GM23248 (cell line): ENCODE data around the gene DENND2A. TPM values are rescaled to one million over a fixed set of nuclear protein-coding genes. Genes with fewer than 3 reads are reported as not detected.
"Not testable (repeated sequence)": the region's sequence is repeated elsewhere in the genome, so short reads cannot be mapped to it uniquely, and the experiment has no call there.

Experiments
- DNase-seq: peaks from one replicate; pipeline ENCODE4 v3.0.0-alpha.2; 2015
- H2AFZ ChIP-seq: fragments of 200-600 bp; sonication (generic); 2 replicates; pipeline ENCODE4 v1.6.1; 2016; ENCODE audit warnings: antibody characterized with exemption
- H3F3A ChIP-seq: fragments of 200-600 bp; sonication (generic); 2 replicates; pipeline ENCODE4 v1.6.1; 2016; ENCODE audit warnings: mild to moderate bottlenecking, antibody characterized with exemption, mixed run types; ENCODE audit not compliant: insufficient read depth
- H3K27ac ChIP-seq: fragments of 200-600 bp; sonication (generic); 2 replicates; pipeline ENCODE4 v1.5.1; 2016; ENCODE audit warnings: mild to moderate bottlenecking
- H3K27me3 ChIP-seq: fragments of 200-600 bp; sonication (generic); replicated peaks from 2 replicates; pipeline ENCODE4 v1.6.1; 2016; ENCODE audit warnings: mild to moderate bottlenecking; ENCODE audit not compliant: insufficient read depth
- H3K36me3 ChIP-seq: fragments of 200-600 bp; sonication (generic); 2 replicates; pipeline ENCODE4 v1.6.1; 2016; ENCODE audit warnings: low read depth, mild to moderate bottlenecking
- H3K4me1 ChIP-seq: fragments of 200-600 bp; sonication (generic); 2 replicates; pipeline ENCODE4 v1.6.1; 2016; ENCODE audit warnings: mild to moderate bottlenecking; ENCODE audit not compliant: insufficient read depth
- H3K4me2 ChIP-seq: fragments of 200-600 bp; sonication (generic); one replicate; pipeline ENCODE4 v1.6.1; 2016; ENCODE audit warnings: mild to moderate bottlenecking; ENCODE audit not compliant: unreplicated experiment
- H3K4me3 ChIP-seq: fragments of 200-600 bp; sonication (generic); 2 replicates; pipeline ENCODE4 v1.5.1; 2016; ENCODE audit warnings: mild to moderate bottlenecking
- H3K79me2 ChIP-seq: fragments of 200-600 bp; sonication (generic); 2 replicates; pipeline ENCODE4 v1.6.1; 2016; ENCODE audit warnings: mild to moderate bottlenecking; ENCODE audit not compliant: insufficient read depth
- H3K9ac ChIP-seq: fragments of 200-600 bp; sonication (generic); 2 replicates; pipeline ENCODE4 v1.6.1; 2016; ENCODE audit warnings: mild to moderate bottlenecking
- H3K9me2 ChIP-seq: fragments of 200-600 bp; sonication (generic); 2 replicates; pipeline ENCODE4 v1.6.1; 2016; ENCODE audit warnings: mixed run types, mild to moderate bottlenecking, moderate library complexity; ENCODE audit not compliant: insufficient read depth
- H3K9me3 ChIP-seq: fragments of 200-600 bp; sonication (generic); one replicate; pipeline ENCODE4 v1.6.1; 2017; ENCODE audit warnings: low read depth
- H4K20me1 ChIP-seq: fragments of 200-600 bp; sonication (generic); 2 replicates; pipeline ENCODE4 v1.6.0; 2016; ENCODE audit not compliant: insufficient read depth
- EZH2 ChIP-seq: fragments of 200-600 bp; sonication (generic); IDR thresholded peaks from 2 replicates; pipeline ENCODE4 v1.6.1; 2018; ENCODE audit warnings: antibody characterized with exemption, mild to moderate bottlenecking; ENCODE audit not compliant: insufficient read depth, poor library complexity, severe bottlenecking
- EZH2phosphoT487 ChIP-seq: fragments of 200-600 bp; sonication (generic); IDR thresholded peaks from 2 replicates; pipeline ENCODE4 v1.6.1; 2018; ENCODE audit warnings: antibody characterized with exemption, moderate library complexity, mild to moderate bottlenecking, low read depth; ENCODE audit not compliant: insufficient read depth
- WGBS, 2 experiments: methylation state at CpG; one replicate each; pipeline ENCODE4 v1.1.6; 2015 to 2017; ENCODE audit warnings: low lambda C conversion rate in 2 of 2, low coverage in 1 of 2; ENCODE audit errors: missing lambda C conversion rate in 2 of 2; 5-methylcytosine and 5-hydroxymethylcytosine counted together
- in situ Hi-C: fragments of 300-500 bp; cut with MboI; formaldehyde crosslinking; loops from 2 replicates; pipeline ENCODE4 v1.15.0; 2020
- polyA plus RNA-seq: library from polyadenylated mRNA; unstranded; fragments of >200 nt; fragmentation: Nextera tagmentation; extraction: Ambion mirVana; gene quantifications from 2 replicates; pipeline ENCODE4 v1.2.1, GENCODE V29; 2016
- total RNA-seq: library from RNA; depleted of rRNA; stranded (reverse); fragments of >200 nt; shearing (Covaris generic); gene quantifications from 2 replicates; pipeline ENCODE4 v1.2.3, GENCODE V29; 2014

The DENND2A gene
- total and polyA plus RNA-seq, 2 experiments from 2014 or later = 0.78 to 2.2 TPM

DNA sequence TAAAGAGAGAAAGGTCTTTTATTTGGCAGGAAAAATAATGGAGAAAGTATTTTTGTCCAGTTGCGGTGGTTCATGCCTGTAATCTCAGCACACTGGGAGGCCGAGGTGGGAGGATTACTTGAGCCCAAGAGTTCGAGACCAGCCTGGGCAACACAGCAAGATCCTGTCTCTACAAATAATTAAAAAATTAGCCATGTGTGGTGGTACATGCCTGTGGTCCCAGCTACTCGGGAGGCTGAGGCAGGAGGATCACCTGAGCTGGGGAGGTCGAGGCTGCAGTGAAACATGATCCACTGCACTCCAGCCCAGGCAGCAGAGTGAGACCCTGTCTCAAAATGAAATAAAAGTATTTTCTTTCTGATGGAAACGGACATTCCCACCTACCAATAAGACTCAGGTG lies 83.5 kb downstream of the DENND2A start:
- Histone ChIP-seq H3K4me1 (no peaks in the 10 kb centered on the region), H3K4me3 (no peak overlapping the region), H3K4me2 (no peak overlapping the region), H3K9ac (no peak overlapping the region), H3K27ac (no peak overlapping the region), H3K36me3 (no peaks in the 10 kb centered on the region), H3F3A (no peaks in the 10 kb centered on the region), H4K20me1 (no peaks in the 10 kb centered on the region), H3K27me3 (no peaks in the 10 kb centered on the region), H2AFZ (no peak overlapping the region), H3K9me3 (no peaks in the 10 kb centered on the region), H3K9me2 (no peaks in the 10 kb centered on the region), H3K79me2 (no peaks in the 10 kb centered on the region)
- no peak for TF ChIP-seq EZH2
- no peak for TF ChIP-seq EZH2phosphoT487
- 97 to 98% methylated on average over 6 of the region's 6 CpGs for WGBS, 2 experiments
- DNase-seq = no peak
- in situ Hi-C loops = no loop called here

DNA sequence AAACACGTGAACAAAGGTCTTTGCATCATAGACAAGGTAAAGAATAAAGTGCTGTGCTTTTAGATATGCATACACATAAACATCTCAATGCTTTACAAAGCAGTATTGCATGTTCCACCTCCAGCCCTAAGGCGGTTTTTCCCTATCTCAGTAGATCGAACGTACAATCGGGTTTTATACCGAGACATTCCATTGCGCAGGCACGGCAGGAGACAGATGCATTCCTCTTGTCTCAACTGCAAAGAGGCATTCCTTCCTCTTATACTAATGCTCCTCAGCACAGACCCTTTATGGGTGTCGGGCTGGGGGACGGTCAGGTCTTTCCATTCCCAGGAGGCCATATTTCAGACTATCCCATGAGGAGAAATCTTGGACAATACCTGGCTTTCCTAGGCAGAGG lies 87.4 kb downstream of the DENND2A start:
- H4K20me1 ChIP-seq, H3K4me3 ChIP-seq, H3K4me1 ChIP-seq, DNase-seq, H3K9me2 ChIP-seq, H3K36me3 ChIP-seq, H2AFZ ChIP-seq, in situ Hi-C loops, H3K4me2 ChIP-seq, H3K9ac ChIP-seq, H3K27ac ChIP-seq, H3K9me3 ChIP-seq, H3K79me2 ChIP-seq, H3F3A ChIP-seq, H3K27me3 ChIP-seq: not testable (repeated sequence)
- WGBS, 2 experiments = 87 to 92% methylated on average over 10 of the region's 10 CpGs

DNA sequence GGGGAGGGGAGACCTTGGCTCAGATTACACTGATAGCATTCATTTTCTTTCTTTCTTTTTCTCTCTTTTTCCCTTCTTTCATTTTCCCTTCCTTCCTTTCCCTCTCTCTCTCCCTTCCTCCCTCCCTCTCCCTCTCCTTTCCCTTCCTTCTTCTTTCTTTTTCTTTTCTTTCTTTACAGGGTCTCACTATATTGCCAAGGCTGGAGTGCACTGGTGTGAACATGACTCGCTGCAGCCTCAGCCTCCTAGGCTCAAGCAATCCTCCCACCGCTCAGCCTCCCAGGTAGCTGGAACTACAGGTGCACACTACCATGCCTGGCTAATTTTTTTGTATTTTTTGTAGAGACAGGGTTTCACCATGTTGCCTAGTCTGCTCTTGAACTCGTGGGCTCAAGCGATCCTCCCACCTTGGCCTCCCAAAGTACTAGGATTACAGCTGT lies 88.4 kb downstream of the DENND2A start:
- Histone ChIP-seq H3F3A (no peaks in the 10 kb centered on the region), H4K20me1 (no peaks in the 10 kb centered on the region), H3K27ac (no peak overlapping the region), H3K79me2 (no peaks in the 10 kb centered on the region), H3K9ac (no peak overlapping the region), H3K27me3 (no peaks in the 10 kb centered on the region), H3K9me2 (no peaks in the 10 kb centered on the region), H3K4me1 (no peaks in the 10 kb centered on the region), H3K36me3 (no peaks in the 10 kb centered on the region), H3K9me3 (no peaks in the 10 kb centered on the region), H3K4me2 (no peak overlapping the region), H2AFZ (no peak overlapping the region), H3K4me3 (no peak overlapping the region)
- no peak for TF ChIP-seq EZH2
- no peak for TF ChIP-seq EZH2phosphoT487
- WGBS, 2 experiments = 92 to 96% methylated on average over 4 of the region's 4 CpGs
- no peak for DNase-seq
- in situ Hi-C loops = no loop called here

DNA sequence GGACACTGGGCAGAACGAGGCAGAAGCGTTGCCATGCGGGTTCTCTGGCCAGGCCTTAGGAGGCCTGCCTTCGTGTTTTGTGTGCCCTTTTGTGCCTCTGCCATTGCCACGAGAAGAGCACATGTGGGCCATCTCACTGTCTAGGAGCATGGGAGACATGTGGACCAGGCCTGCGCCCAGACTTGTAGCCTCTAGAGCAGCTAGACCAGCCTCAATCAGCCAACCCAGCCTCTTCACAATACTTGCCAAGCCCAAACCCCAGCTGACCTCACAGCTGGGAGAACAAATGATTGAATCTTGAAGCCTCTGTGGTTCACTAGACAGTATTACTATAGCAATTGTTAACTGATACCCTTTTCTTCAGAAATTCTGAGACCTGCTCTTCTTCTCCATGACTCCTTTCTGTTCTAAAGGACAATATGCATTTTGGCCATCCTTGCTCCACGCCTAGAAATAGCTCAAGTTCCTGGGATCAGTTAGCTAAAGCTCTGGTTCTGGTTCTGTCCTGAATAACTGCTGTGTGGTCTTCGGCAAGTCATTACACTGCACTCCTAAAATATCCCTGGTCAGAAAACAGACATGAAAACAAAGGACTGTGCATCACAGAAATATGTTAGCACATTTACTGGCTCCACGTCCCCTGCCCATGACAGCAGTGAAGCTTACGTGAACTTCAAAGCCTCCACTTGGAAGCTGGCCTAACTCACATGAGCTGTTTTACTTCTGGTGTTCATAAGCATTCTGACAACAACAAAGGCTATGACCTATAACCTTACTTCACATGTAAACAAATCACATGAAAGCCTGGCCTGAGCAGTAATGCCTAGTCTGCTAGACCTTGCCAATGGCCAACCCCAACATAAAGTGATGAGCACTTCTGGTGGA lies 89.0 kb downstream of the DENND2A start:
- in situ Hi-C loops = no loop called here
- DNase-seq = no peak
- no peaks in the 10 kb centered on the region for H3K9me3 ChIP-seq
- no peak overlapping the region for H3K27ac ChIP-seq
- no peaks in the 10 kb centered on the region for H3K9me2 ChIP-seq
- H3K9ac ChIP-seq = no peak overlapping the region
- H2AFZ ChIP-seq = no peak overlapping the region
- H3K79me2 ChIP-seq = no peaks in the 10 kb centered on the region
- no peak for TF ChIP-seq EZH2phosphoT487
- TF ChIP-seq EZH2 = no peak
- H3K4me1 ChIP-seq = no peaks in the 10 kb centered on the region
- no peaks in the 10 kb centered on the region for H3K36me3 ChIP-seq
- no peaks in the 10 kb centered on the region for H3K27me3 ChIP-seq
- H3F3A ChIP-seq = no peaks in the 10 kb centered on the region
- 91 to 95% methylated on average over 10 of the region's 10 CpGs for WGBS, 2 experiments
- H3K4me3 ChIP-seq = no peak overlapping the region
- H3K4me2 ChIP-seq = no peak overlapping the region
- H4K20me1 ChIP-seq = no peaks in the 10 kb centered on the region
